GM12801 (cell line): ENCODE results near the gene APBB1IP.

Experiments
- CTCF ChIP-seq: IDR thresholded peaks from one replicate; pipeline ENCODE4 v1.5.1; 2011; ENCODE audit warnings: control low read depth; ENCODE audit not compliant: insufficient read length; ENCODE audit errors: extremely low read depth

Gene APBB1IP

GRCh38 chr10:26491276-26491675 is 53.1 kb downstream of the APBB1IP start:
- no peak for TF ChIP-seq CTCF

GRCh38 chr10:26491934-26492333 is 53.8 kb downstream of the APBB1IP start:
- TF ChIP-seq CTCF, result no peak

GRCh38 chr10:26494018-26494417 is 55.9 kb downstream of the APBB1IP start:
- TF ChIP-seq CTCF, result no peak

- TF ChIP-seq CTCF, result no peak
These were observed 61.3 kb downstream of the APBB1IP start for GRCh38 chr10:26499426-26499825.

GRCh38 chr10:26502986-26503385 is 64.8 kb downstream of the APBB1IP start:
- no peak for TF ChIP-seq CTCF

- TF ChIP-seq CTCF, result no peak
These were observed 65.8 kb downstream of the APBB1IP start for GRCh38 chr10:26503911-26504310.

GRCh38 chr10:26505491-26505890 is 67.3 kb downstream of the APBB1IP start:
- no peak for TF ChIP-seq CTCF

- TF ChIP-seq CTCF, result no peak
These were observed 68.6 kb downstream of the APBB1IP start for GRCh38 chr10:26506736-26507135.
